Measurements from ENCODE around the gene CCDC182. TPM values are rescaled to one million over a fixed set of nuclear protein-coding genes. Genes with fewer than 3 reads are reported as not detected.

The CCDC182 gene
- total RNA-seq, 1 donor from 2014 or later: not detected

- peak; percentile 31 for ATAC-seq
These were observed 47.9 kb downstream of the CCDC182 start for GRCh38 chr17:57697197-57697596.

DNA sequence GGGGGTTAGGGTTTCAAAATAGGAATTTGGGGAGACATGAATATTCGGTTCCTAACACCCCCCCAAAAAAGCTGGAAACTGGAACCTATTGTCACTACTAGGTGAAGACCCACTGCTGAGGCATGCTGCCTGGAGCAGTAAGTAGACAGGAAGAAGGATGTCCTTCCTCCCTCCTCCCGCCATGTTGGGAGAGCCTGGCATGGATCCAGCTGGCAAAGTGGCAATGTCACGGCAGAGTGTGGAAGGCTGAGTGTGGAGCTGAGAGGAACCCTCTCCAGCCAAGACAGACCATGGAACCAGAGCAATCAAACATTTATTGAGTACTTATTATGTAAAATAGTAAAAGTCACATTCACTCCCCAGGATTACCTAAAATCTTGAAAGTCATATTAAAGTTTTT is 49.0 kb downstream of the CCDC182 start:
- no peak for ATAC-seq

Other genes with a start within 250 kb of the CCDC182 start
- gene MRPS23, start 104.7 kb upstream of the CCDC182 start, total RNA-seq: 29.4 TPM
- 23.8 TPM for gene CUEDC1, start 210.1 kb upstream of the CCDC182 start, total RNA-seq
- 22.2 TPM for gene VEZF1, start 243.0 kb upstream of the CCDC182 start, total RNA-seq